DMS114 treated with DMSO at 0.1 percent for 48 hours (cell line): ENCODE results near the gene TMC1.
A peak's percentile ranks its signal among the peaks of the same experiment; 100 is the strongest.
"Not testable (repeated sequence)": the region's sequence is repeated elsewhere in the genome, so short reads cannot be mapped to it uniquely, and the experiment has no call there.

ENCODE experiments used
- DNase-seq: peaks from one replicate; lab custom pipeline; 2025; ENCODE audit not compliant: unreplicated experiment; lab: John Stamatoyannopoulos, UW

The TMC1 gene

GRCh38 chr9:72749276-72749675 is 227.9 kb downstream of the TMC1 start:
- DNase-seq: no peak

DNA sequence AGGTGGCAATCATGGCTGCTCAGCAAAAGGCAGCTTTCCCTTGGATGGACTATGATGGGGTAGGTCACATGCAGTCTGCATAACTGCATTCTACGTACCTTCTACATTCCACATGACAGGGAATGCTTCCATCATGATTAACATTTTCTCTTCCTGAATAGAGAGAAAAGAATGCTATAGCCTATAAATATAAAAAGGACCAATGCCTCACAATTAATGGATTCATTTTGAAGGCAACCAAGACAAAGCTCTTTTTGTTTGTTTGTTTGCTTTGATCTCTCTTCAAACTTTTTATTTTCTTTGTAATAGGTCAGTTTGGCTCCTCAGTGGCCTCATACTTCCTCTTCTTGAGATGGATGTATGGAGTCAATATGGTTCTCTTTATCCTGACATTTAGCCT is 230.1 kb downstream of the TMC1 start:
- DNase-seq: no peak

DNA sequence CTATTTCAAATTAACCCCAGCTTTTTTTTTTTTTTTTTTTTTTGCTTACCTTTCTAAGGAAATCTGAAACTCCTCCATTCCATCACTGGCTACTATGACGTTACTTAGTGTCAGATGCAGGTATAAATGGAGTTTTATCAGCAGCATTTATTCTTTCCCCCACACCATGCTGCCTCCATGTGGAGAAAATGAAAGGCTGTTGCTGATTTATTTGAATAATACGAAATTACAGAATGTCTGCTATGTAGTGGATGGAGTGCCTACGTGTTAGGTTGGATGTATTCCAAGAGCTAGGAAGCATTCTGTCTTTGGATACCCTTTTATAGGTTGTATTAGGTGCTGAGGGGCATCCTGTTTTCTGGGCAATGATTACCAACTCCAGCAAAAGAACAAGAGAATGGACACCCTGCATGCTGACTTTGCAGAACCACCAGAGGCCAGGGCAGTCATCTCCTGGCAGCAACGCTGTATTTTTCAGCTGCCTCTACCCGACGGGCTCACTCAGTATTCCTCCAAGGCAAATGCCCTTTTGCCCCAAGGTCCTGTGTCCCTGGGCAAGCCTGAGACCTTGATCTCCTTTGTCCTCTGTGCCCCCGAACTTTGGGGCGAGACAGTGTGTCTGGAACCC is 232.0 kb downstream of the TMC1 start:
- DNase-seq: peak; percentile 2

DNA sequence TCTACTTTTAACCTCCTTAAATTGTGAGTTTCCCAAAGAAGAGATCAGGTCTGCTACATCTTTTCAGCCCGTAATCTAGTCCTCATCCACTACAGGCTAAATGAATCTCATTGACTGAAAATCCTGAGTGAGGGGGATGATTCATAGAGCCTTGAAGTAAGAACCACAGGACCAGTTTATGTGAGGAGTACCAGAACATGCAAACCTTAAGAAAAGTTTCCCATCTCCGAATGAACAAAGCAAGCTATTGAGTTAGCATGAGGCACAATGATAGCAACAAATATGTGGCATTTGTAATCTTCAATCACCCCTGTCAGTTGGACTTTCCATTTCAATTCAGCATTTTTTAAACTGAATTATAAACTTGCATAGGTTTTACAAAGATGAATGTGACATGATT is 234.4 kb downstream of the TMC1 start:
- DNase-seq: no peak

DNA sequence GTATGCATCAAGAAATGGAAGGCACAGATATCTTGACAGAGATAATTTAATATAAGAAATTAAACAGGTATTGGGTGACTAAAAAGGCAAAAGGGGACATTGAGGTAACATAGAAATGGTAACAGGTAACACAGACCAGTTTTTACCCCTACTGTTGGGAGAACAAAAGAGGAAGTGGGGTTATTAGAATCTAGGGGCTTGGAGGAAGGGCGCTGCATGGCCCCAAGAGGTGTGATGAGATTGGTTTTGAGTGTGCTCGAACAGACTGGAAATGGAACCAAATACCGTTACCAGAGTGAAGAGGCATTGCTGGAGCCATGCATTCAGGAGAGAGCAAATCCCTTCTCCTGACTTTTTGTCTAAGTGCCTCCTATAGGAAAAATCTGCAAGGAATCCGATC is 237.5 kb downstream of the TMC1 start:
- no peak for DNase-seq

DNA sequence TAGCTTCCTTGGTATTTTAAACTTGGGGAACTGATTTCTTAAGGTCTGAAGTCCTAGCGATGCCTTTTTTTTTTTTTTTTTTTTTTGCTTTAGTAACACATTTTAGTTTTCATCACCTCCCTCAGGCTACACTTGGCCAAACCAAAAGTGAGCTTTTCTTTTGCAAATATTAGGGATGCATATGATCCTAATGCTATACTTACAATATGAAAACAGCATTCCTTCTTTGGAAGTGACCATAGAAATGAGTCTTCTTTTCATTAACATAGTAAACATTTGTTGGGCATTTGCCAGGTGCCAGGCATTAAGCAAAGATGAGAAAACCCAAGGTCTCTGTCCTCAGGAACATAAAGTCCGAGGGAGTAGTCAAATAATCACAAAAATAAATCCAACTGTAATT is 241.6 kb downstream of the TMC1 start:
- no peak for DNase-seq

DNA sequence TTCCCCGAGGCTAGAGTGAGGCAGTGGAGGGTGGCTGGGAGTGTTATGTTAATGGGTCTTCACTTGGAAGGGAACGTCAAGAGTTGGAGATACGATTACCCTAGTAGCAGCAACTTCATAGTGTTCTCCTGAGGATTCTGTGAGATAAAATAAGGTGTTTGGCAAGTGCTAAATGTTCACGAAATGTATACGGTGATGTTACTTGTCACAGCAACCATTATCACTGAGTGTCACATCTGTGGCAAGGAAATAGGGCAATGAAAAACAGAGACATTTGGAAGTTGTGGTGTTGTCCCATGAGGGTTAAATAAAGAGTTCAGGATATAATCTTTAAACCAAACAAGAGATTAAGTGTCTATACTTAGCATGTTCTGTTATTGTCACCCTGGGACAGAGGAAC is 248.1 kb downstream of the TMC1 start:
- no peak for DNase-seq

DNA sequence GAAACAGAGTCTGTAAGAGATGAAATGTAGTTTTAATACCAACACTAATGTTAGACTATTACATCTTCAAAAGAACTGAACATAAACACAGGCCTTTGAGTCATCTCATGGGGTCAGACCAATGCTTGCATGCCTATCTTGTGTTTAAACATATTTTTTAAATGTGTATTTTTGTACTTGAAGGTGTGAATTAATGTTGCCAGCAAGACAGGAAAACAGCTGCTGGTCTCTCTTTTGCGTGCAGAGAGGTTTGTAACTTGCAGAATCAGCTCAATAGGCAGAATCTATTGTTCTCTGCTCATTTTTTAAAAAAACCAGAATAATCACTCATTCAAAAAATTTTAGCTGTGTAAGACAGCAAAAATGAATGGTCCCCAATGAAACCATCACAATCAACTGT is 251.3 kb downstream of the TMC1 start:
- no peak for DNase-seq

DNA sequence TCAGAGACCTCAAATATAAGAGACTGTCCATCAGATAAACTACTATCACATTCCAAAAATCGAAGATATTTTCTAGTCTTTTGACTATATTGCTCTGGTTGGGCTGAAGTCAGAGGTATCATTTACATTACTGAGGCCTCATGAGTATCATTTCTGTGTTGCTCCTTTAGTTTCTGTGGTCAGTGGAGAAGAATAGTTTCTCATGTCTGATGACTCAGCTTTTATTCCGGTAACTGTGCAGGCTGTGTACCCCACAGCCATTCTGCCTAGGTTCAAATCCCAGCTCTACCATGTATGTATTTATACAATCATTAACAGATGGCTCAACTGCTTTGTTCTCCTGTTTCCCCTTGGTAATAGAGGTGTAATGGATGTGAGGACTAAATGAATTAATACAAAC is 252.2 kb downstream of the TMC1 start:
- no peak for DNase-seq

DNA sequence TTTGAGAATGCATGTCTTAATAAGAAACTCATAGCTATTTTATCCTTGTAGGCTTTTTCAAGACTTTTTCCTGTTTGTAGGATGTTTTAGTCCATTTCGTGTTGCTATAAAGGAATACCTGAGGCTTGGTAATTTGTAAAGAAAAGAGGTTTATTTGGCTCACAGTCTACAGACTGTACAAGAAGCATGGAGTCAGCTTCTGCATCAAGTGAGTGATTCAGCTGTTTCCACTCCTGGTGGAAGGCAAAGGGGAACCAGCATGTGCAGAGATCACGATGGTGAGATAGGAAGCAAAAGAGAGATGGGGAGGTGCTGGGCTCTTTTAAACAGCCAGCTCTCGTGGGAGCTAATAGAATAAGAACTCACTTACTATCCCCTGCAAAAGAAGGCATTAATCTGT is 254.2 kb downstream of the TMC1 start:
- no peak for DNase-seq

DNA sequence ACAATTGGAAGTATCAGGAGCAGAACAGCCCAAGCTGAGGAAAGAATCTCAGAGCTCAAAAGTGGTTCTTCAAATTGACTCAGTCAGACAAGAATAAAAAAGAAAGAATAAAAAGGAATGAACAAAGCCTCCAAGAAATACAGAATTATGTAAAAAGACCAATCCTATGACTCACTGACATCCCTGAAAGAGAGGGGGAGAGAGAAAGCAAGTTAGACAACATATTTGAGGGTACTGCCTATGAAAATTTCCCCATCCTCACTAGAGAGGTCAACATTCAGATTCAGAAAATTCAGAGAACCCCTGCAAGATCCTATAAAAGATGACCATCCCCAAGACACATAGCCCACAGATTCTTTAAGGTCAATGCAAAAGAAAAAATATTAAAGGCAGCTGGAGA is 258.2 kb downstream of the TMC1 start:
- no peak for DNase-seq

- DNase-seq: no peak
These were observed 265.5 kb downstream of the TMC1 start for GRCh38 chr9:72786948-72787347.

- DNase-seq: no peak
These were observed 267.7 kb downstream of the TMC1 start for GRCh38 chr9:72788966-72789735.

DNA sequence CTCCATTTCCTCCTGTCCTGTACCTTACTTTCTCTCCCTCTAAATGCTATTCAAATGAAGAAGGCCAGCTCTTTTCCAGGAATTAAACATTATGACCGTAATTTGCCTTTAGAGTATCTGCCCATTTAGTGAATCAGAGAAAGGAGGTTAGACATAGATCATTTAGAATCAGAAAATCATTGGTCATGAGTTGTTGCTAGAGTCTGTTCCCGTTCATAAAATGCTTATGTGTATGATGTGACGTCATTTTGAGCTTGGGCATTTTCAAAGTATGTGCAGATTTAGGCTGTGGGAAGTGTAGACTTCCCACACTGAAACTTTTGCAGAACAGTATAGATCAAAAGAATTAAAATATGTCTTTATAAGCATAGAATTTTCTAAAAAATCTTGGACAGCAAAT is 268.5 kb downstream of the TMC1 start:
- DNase-seq: no peak

- DNase-seq: no peak
These were observed 269.6 kb downstream of the TMC1 start for GRCh38 chr9:72790989-72791388.

DNA sequence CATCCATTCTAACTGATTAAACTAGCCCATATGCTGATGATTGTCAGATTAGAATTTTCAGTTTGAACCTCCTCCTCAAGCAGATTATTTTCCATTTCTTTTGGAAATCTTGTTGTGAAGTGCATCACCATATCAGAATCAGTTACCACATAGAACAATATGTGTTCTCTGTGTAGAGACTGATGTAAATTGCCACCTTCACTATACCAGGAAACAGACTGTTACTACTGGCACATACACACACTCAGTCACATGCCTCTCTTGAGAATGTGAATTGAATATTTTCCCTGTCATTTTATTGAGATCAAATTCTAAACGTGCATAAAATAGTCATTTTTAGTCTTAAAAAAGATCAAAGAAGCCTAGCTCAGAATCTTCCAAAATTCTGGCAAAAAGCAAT is 270.0 kb downstream of the TMC1 start:
- no peak for DNase-seq

- no peak for DNase-seq
These were observed 273.5 kb downstream of the TMC1 start for GRCh38 chr9:72794946-72795345.

GRCh38 chr9:72800328-72800994 is 279.1 kb downstream of the TMC1 start:
- DNase-seq: no peak

- no peak for DNase-seq
These were observed 283.8 kb downstream of the TMC1 start for GRCh38 chr9:72805238-72805637.

DNA sequence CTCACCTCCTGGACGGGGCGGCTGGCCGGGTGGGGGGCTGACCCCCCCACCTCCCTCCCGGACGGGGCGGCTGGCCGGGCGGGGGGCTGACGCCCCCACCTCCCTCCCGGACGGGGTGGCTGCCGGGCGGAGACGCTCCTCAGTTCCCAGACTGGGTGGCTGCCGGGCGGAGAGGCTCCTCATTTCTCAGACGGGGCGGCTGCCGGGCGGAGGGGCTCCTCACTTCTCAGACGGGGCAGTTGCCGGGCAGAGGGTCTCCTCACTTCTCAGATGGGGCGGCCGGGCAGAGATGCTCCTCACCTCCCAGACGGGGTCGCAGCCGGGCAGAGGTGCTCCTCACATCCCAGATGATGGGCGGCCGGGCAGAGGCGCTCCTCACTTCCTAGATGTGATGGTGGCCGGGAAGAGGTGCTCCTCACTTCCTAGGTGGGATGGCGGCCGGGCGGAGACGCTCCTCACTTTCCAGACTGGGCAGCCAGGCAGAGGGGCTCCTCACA is 285.0 kb downstream of the TMC1 start:
- DNase-seq: not testable (repeated sequence)

DNA sequence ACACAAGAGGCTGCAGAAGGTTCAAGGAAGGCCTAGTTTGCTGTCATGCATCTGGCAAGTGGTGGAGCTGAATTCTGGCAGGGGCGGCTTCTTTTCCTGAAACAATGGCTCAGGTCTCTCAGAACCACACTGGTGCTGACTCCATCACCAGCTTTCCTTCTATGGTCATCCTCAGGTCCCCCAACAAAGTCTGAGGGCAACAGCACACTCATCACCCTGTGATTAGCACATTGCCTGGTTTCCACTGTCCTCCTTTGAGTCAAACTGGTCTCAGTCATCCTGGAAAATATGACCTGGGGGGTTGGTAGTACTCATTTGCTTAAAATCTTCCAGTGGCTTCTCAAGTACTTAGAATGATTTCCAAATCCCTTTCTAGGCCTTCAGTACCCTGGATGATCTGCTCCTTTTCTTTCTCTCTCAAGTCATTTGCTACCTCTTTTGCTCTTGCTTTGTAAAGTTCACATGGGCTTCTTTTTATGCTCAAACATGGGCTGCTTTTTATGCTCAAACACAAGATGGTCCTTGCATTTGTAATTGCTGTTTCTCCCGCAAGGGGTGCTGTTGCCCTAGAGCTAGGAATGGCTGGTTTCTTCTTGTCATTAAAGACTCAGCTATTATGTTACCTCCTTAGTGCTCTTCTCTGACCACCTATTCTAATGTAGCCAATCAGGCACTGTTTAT is 286.5 kb downstream of the TMC1 start:
- DNase-seq: no peak

DNA sequence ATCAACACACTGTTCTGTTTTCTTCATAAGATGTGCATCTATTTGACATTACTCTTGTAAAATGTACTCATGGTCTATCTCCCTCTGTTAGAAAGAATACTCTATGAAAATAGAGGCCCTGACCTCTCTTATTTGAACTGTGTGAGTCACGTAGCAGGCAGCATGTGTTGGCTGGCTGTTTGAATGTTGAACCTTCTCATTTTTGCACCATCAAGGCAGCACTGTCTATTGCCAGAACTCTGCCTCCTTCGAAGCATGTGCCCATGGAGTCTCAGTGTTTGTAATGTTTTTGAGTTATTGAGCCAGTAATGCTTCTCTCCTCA is 287.0 kb downstream of the TMC1 start:
- DNase-seq: no peak
